Karpas-422 (cell line): Measurements from ENCODE around the gene DNAH6. TPM values are rescaled to one million over a fixed set of nuclear protein-coding genes. Genes with fewer than 3 reads are reported as not detected.
"Not testable (repeated sequence)": the region's sequence is repeated elsewhere in the genome, so short reads cannot be mapped to it uniquely, and the experiment has no call there.

Experiments
- DNase-seq: peaks from one replicate; pipeline ENCODE4 v3.0.0-alpha.2; 2015
- H2AFZ ChIP-seq: fragments of 200-600 bp; sonication (generic); 2 replicates; pipeline ENCODE4 v1.6.1; 2014; ENCODE audit warnings: antibody characterized with exemption, low read length, mixed read lengths
- H3K27ac ChIP-seq: fragments of 200-600 bp; sonication (generic); 2 replicates; pipeline ENCODE4 v1.5.1; 2014; ENCODE audit warnings: mild to moderate bottlenecking, low read length, moderate library complexity
- H3K27me3 ChIP-seq: fragments of 200-600 bp; sonication (generic); 2 replicates; pipeline ENCODE4 v1.6.1; 2014; ENCODE audit warnings: low read length, mixed read lengths
- H3K36me3 ChIP-seq: fragments of 200-600 bp; sonication (generic); 2 replicates; pipeline ENCODE4 v1.6.1; 2014; ENCODE audit warnings: low read length, mixed read lengths; ENCODE audit not compliant: insufficient read depth
- H3K4me1 ChIP-seq: fragments of 200-600 bp; sonication (generic); 2 replicates; pipeline ENCODE4 v1.6.1; 2014; ENCODE audit warnings: mild to moderate bottlenecking, low read length, mixed read lengths
- H3K4me2 ChIP-seq: fragments of 200-600 bp; sonication (generic); 2 replicates; pipeline ENCODE4 v1.6.1; 2014; ENCODE audit warnings: low read length, low read depth, mild to moderate bottlenecking; ENCODE audit not compliant: poor library complexity, severe bottlenecking
- H3K4me3 ChIP-seq: fragments of 200-600 bp; sonication (generic); 2 replicates; pipeline ENCODE4 v1.5.1; 2014; ENCODE audit warnings: mild to moderate bottlenecking, antibody characterized with exemption, low read length, mixed read lengths
- H3K79me2 ChIP-seq: fragments of 200-600 bp; sonication (generic); 2 replicates; pipeline ENCODE4 v1.6.1; 2014; ENCODE audit warnings: mild to moderate bottlenecking, low read length, mixed read lengths
- H3K9ac ChIP-seq: fragments of 200-600 bp; sonication (generic); 2 replicates; pipeline ENCODE4 v1.6.0; 2014; ENCODE audit warnings: low read length
- H3K9me2 ChIP-seq: fragments of 200-600 bp; sonication (generic), shearing (Covaris generic); replicated peaks from 2 replicates; pipeline ENCODE4 v1.6.0; 2014; ENCODE audit warnings: mild to moderate bottlenecking, low read length, moderate library complexity; ENCODE audit not compliant: insufficient read depth
- H3K9me3 ChIP-seq: fragments of 300-700, 200-600 bp; sonication (generic); 2 replicates; pipeline ENCODE4 v1.6.1; 2014; ENCODE audit warnings: low read length, mixed read lengths
- H4K20me1 ChIP-seq: fragments of 200-600 bp; sonication (generic); 2 replicates; pipeline ENCODE4 v1.6.1; 2014; ENCODE audit warnings: mild to moderate bottlenecking, antibody characterized with exemption, low read length, low read depth; ENCODE audit not compliant: insufficient read depth
- total RNA-seq: library from RNA; depleted of rRNA; stranded (reverse); fragments of >200 nt; shearing (Covaris generic); gene quantifications from 2 replicates; pipeline ENCODE4 v1.2.3, GENCODE V29; 2014; ENCODE audit warnings: low replicate concordance; rRNA removed

The DNAH6 gene
- total RNA-seq, 1 experiment from 2014 or later: 0.15 TPM

DNA sequence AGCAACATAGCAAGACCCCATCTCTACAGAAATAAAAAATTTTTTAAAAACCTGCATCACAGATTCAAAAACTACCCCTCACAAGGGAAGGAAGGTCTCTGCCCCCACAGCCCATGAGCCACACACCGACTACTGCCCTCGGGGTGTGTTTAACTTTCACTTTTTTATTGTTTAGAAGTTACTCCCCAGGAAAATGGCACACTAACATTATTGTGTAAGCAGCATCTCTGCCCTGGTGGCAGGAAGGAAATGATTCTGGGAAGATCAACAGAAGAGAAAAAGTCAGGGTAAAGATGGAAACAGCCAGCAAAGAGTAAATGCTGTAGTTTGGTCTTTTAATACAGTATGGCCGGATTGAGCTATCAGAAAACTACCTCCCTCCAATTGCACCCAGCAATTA lies 342.6 kb downstream of the DNAH6 start:
- no peak overlapping the region for H3K27ac ChIP-seq
- H3K9me3 ChIP-seq: no peaks in the 10 kb centered on the region
- H3K9ac ChIP-seq: no peak overlapping the region
- H3K79me2 ChIP-seq: no peaks in the 10 kb centered on the region
- no peaks in the 10 kb centered on the region for H4K20me1 ChIP-seq
- peaks cover 9% of the 10 kb centered on the region for H3K4me1 ChIP-seq
- H3K4me3 ChIP-seq: no peak overlapping the region
- no peak overlapping the region for H3K4me2 ChIP-seq
- no peaks in the 10 kb centered on the region for H3K9me2 ChIP-seq
- H2AFZ ChIP-seq: no peak overlapping the region
- no peaks in the 10 kb centered on the region for H3K36me3 ChIP-seq
- H3K27me3 ChIP-seq: no peaks in the 10 kb centered on the region
- no peak for DNase-seq

DNA sequence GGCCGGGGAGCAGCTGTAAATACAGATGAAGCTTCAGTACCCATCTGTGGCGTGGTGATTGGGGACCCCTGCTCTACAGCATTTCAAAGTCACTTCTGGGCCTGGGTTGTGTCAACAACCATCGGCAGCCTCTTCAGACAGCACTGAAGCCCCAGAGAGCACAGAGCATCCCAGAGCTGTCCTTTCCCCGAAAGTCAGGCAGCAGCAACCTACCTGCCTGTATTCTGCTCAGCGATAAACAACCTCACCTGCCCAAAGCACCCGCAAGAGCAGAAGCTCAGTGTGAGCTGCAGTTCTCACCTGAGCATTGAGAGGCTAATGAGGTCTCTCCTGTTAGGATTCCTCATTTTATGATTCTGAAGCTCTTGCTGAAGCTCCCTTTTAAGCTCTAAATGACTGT lies 345.2 kb downstream of the DNAH6 start:
- no peak overlapping the region for H3K4me2 ChIP-seq
- H3K79me2 ChIP-seq: no peaks in the 10 kb centered on the region
- H4K20me1 ChIP-seq: no peaks in the 10 kb centered on the region
- H3K9me3 ChIP-seq: no peaks in the 10 kb centered on the region
- H3K36me3 ChIP-seq: no peaks in the 10 kb centered on the region
- DNase-seq: no peak
- H3K27ac ChIP-seq: no peak overlapping the region
- H2AFZ ChIP-seq: no peak overlapping the region
- no peak overlapping the region for H3K4me3 ChIP-seq
- no peaks in the 10 kb centered on the region for H3K27me3 ChIP-seq
- no peaks in the 10 kb centered on the region for H3K9me2 ChIP-seq
- H3K9ac ChIP-seq: no peak overlapping the region
- H3K4me1 ChIP-seq: peaks cover 8% of the 10 kb centered on the region

- no peak for DNase-seq
- Histone ChIP-seq H3K9me2 (no peaks in the 10 kb centered on the region), H4K20me1 (no peaks in the 10 kb centered on the region), H3K9ac (no peak overlapping the region), H3K9me3 (no peaks in the 10 kb centered on the region), H2AFZ (no peak overlapping the region), H3K4me2 (no peak overlapping the region), H3K27me3 (no peaks in the 10 kb centered on the region), H3K27ac (no peak overlapping the region), H3K4me1 (peaks cover 4% of the 10 kb centered on the region), H3K79me2 (no peaks in the 10 kb centered on the region), H3K4me3 (no peak overlapping the region), H3K36me3 (no peaks in the 10 kb centered on the region)
These were observed 345.7 kb downstream of the DNAH6 start for GRCh38 chr2:84862006-84862405.

DNA sequence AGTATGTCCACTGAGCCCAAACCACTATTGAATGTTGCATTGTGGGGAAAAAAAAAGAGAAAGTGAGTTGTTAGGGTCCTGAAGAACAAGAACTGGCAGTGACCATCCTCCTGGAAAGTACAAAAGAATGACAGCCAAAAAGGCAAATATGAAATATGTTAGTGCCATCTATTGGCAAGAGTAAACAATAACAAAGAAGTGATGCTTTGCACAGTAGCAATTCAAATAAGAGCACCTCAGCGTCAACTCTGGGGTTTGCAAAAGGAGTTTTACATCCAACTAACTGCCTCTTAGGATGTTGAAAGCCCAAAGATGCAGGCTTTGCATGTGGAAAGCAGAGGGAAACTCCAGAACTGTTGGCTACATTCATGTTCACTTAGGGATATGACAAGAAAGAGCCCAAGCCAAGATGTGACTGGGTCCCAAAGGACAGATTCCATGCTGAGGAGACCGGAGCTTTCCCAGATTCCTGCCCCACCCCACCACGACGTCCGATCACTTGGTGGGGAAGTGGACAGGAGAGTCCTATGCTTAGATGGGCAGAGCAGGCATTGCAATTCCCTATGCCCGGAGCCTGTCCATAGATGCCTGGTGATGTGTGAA lies 349.0 kb downstream of the DNAH6 start:
- H3K9ac ChIP-seq: no peak overlapping the region
- H2AFZ ChIP-seq: no peak overlapping the region
- peak; percentile 64 for DNase-seq
- no peaks in the 10 kb centered on the region for H4K20me1 ChIP-seq
- no peak overlapping the region for H3K27ac ChIP-seq
- no peaks in the 10 kb centered on the region for H3K79me2 ChIP-seq
- no peaks in the 10 kb centered on the region for H3K9me3 ChIP-seq
- H3K27me3 ChIP-seq: no peaks in the 10 kb centered on the region
- H3K9me2 ChIP-seq: no peaks in the 10 kb centered on the region
- no peak overlapping the region for H3K4me2 ChIP-seq
- H3K4me1 ChIP-seq: no peaks in the 10 kb centered on the region
- H3K36me3 ChIP-seq: no peaks in the 10 kb centered on the region
- H3K4me3 ChIP-seq: no peak overlapping the region

GRCh38 chr2:84866122-84866521 lies 349.8 kb downstream of the DNAH6 start:
- no peak overlapping the region for H2AFZ ChIP-seq
- no peaks in the 10 kb centered on the region for H3K4me1 ChIP-seq
- no peaks in the 10 kb centered on the region for H3K9me3 ChIP-seq
- no peak overlapping the region for H3K27ac ChIP-seq
- no peaks in the 10 kb centered on the region for H3K27me3 ChIP-seq
- no peaks in the 10 kb centered on the region for H4K20me1 ChIP-seq
- no peaks in the 10 kb centered on the region for H3K9me2 ChIP-seq
- no peaks in the 10 kb centered on the region for H3K79me2 ChIP-seq
- DNase-seq: no peak
- no peak overlapping the region for H3K9ac ChIP-seq
- H3K36me3 ChIP-seq: no peaks in the 10 kb centered on the region
- H3K4me3 ChIP-seq: no peak overlapping the region
- H3K4me2 ChIP-seq: no peak overlapping the region

DNA sequence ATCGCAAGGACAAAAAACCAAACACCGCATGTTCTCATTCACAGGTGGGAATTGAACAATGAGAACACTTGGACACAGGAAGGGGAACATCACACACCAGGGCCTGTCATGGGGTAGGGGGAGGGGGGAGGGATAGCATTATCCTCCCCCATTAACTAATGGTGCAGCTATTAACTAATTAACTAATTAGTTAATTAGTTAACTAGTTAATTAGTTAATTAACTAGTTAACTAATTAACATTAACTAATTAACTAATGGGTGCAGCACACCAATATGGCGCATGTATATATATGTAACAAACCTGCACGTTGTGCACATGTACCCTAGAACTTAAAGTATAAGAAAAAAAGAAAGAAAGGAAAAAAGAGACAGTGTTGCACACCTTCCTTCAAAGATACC lies 352.0 kb downstream of the DNAH6 start:
- not testable (repeated sequence) for DNase-seq, H3K79me2 ChIP-seq, H3K27me3 ChIP-seq, H3K4me1 ChIP-seq, H3K27ac ChIP-seq, H2AFZ ChIP-seq, H3K4me2 ChIP-seq, H4K20me1 ChIP-seq, H3K9me3 ChIP-seq, H3K9ac ChIP-seq, H3K4me3 ChIP-seq, H3K36me3 ChIP-seq, H3K9me2 ChIP-seq

Other genes starting within 250 kb of the DNAH6 start
- gene SUCLG1, start 57.2 kb upstream of the DNAH6 start, total RNA-seq: 112 and 148 TPM in 2 replicates